NCI-H748 (cell line): ENCODE data around the gene CTTN.

Experiments used
- DNase-seq: peaks from one replicate; lab custom pipeline; 2025; ENCODE audit not compliant: unreplicated experiment; lab: John Stamatoyannopoulos, UW

CTTN gene

GRCh38 chr11:70473873-70474690, 75.8 kb downstream of the CTTN start:
- no peak for DNase-seq

- DNase-seq, result no peak
Measured at GRCh38 chr11:70474710-70475109, 76.4 kb downstream of the CTTN start.

GRCh38 chr11:70476669-70477068, 78.3 kb downstream of the CTTN start:
- no peak for DNase-seq

- no peak for DNase-seq
Measured at GRCh38 chr11:70477176-70477575, 78.8 kb downstream of the CTTN start.

- DNase-seq, result peak; percentile 56
Measured at GRCh38 chr11:70477609-70478008, 79.3 kb downstream of the CTTN start.

- no peak for DNase-seq
Measured at GRCh38 chr11:70478166-70478890, 80.0 kb downstream of the CTTN start.

- DNase-seq, result no peak
Measured at GRCh38 chr11:70480711-70481110, 82.4 kb downstream of the CTTN start.

GRCh38 chr11:70481625-70482528, 83.5 kb downstream of the CTTN start:
- DNase-seq, result no peak

GRCh38 chr11:70482529-70482917, 84.2 kb downstream of the CTTN start:
- DNase-seq, result no peak

GRCh38 chr11:70483077-70483861, 84.9 kb downstream of the CTTN start:
- DNase-seq, result no peak

GRCh38 chr11:70483917-70484316, 85.6 kb downstream of the CTTN start:
- DNase-seq, result no peak

- DNase-seq, result no peak
Measured at GRCh38 chr11:70485326-70486025, 87.1 kb downstream of the CTTN start.

GRCh38 chr11:70486026-70486415, 87.7 kb downstream of the CTTN start:
- no peak for DNase-seq
